Ishikawa (cell line): ENCODE results near the gene SLC39A1.

ENCODE experiments used
- CEBPB ChIP-seq: IDR thresholded peaks from 2 replicates; pipeline ENCODE4 v1.6.1; 2012
- CREB1 ChIP-seq: IDR thresholded peaks from 2 replicates; pipeline ENCODE4 v1.6.1; 2012; ENCODE audit warnings: low read depth
- EGR1 ChIP-seq: IDR thresholded peaks from 2 replicates; pipeline ENCODE4 v1.6.1; 2012
- EP300 ChIP-seq: IDR thresholded peaks from 2 replicates; pipeline ENCODE4 v1.6.1; 2012; ENCODE audit warnings: borderline replicate concordance
- FOXM1 ChIP-seq: IDR thresholded peaks from 2 replicates; pipeline ENCODE4 v1.6.1; 2012; ENCODE audit warnings: low read depth, borderline replicate concordance
- NFIC ChIP-seq: IDR thresholded peaks from 2 replicates; pipeline ENCODE4 v1.6.1; 2012
- RAD21 ChIP-seq: IDR thresholded peaks from 2 replicates; pipeline ENCODE4 v1.6.1; 2012; ENCODE audit warnings: low read depth
- TAF1 ChIP-seq: IDR thresholded peaks from 2 replicates; pipeline ENCODE4 v1.6.1; 2012; ENCODE audit warnings: low read depth, mild to moderate bottlenecking
- TCF12 ChIP-seq: IDR thresholded peaks from 2 replicates; pipeline ENCODE4 v1.6.1; 2012; ENCODE audit warnings: low read depth
- TEAD4 ChIP-seq: IDR thresholded peaks from 2 replicates; pipeline ENCODE4 v1.6.1; 2012
- ZBTB7A ChIP-seq: IDR thresholded peaks from 2 replicates; pipeline ENCODE4 v1.6.1; 2012; ENCODE audit warnings: low read depth
- TF ChIP-seq, protein P1 (sequence below): IDR thresholded peaks from 2 replicates; pipeline ENCODE4 v1.6.1; 2012; ENCODE audit warnings: low read depth, mild to moderate bottlenecking
- TF ChIP-seq, protein P2 (sequence below): IDR thresholded peaks from 2 replicates; pipeline ENCODE4 v1.6.1; 2012
- TF ChIP-seq, protein P3 (sequence below): IDR thresholded peaks from 2 replicates; pipeline ENCODE4 v1.6.1; 2012

DNA sequence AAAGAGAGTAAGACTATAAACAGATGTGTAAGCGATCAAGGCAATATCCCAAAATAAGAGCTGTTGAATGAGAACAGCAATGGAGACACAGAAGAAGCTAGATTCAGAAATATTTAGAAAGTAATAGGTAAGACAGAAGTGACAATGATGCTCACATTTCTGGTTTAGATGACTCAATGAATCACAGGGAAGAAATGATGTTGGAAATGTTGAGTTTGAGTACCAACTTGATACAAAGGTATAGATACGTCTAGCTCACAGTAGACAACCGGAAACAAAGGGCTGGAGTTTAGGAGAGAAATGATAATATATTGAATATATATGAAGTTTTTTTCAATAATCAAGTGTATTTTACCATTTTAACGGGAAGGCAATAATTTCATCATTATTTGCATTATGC, 47.0 kb downstream of the SLC39A1 start:
- TF ChIP-seq NFIC (no peak), CEBPB (no peak), TCF12 (no peak), TAF1 (no peak), EP300 (no peak), TEAD4 (no peak), FOXM1 (no peak), ZBTB7A (no peak), EGR1 (no peak), RAD21 (no peak), CREB1 (no peak)
- TF ChIP-seq, protein P1, sequence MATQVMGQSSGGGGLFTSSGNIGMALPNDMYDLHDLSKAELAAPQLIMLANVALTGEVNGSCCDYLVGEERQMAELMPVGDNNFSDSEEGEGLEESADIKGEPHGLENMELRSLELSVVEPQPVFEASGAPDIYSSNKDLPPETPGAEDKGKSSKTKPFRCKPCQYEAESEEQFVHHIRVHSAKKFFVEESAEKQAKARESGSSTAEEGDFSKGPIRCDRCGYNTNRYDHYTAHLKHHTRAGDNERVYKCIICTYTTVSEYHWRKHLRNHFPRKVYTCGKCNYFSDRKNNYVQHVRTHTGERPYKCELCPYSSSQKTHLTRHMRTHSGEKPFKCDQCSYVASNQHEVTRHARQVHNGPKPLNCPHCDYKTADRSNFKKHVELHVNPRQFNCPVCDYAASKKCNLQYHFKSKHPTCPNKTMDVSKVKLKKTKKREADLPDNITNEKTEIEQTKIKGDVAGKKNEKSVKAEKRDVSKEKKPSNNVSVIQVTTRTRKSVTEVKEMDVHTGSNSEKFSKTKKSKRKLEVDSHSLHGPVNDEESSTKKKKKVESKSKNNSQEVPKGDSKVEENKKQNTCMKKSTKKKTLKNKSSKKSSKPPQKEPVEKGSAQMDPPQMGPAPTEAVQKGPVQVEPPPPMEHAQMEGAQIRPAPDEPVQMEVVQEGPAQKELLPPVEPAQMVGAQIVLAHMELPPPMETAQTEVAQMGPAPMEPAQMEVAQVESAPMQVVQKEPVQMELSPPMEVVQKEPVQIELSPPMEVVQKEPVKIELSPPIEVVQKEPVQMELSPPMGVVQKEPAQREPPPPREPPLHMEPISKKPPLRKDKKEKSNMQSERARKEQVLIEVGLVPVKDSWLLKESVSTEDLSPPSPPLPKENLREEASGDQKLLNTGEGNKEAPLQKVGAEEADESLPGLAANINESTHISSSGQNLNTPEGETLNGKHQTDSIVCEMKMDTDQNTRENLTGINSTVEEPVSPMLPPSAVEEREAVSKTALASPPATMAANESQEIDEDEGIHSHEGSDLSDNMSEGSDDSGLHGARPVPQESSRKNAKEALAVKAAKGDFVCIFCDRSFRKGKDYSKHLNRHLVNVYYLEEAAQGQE: no peak
- TF ChIP-seq, protein P2, sequence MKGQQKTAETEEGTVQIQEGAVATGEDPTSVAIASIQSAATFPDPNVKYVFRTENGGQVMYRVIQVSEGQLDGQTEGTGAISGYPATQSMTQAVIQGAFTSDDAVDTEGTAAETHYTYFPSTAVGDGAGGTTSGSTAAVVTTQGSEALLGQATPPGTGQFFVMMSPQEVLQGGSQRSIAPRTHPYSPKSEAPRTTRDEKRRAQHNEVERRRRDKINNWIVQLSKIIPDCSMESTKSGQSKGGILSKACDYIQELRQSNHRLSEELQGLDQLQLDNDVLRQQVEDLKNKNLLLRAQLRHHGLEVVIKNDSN: no peak
- TF ChIP-seq, protein P3, sequence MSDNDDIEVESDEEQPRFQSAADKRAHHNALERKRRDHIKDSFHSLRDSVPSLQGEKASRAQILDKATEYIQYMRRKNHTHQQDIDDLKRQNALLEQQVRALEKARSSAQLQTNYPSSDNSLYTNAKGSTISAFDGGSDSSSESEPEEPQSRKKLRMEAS: no peak
